Activated naive CD8-positive, alpha-beta T cell treated with anti-CD3 and anti-CD28 coated beads for 36 hours (primary cell): ENCODE data around the gene RNF220. TPM values are rescaled to one million over a fixed set of nuclear protein-coding genes. Genes with fewer than 3 reads are reported as not detected.

Experiments
- DNase-seq: peaks from one replicate; pipeline ENCODE4 v3.0.0; 2021
- H3K27ac Mint-ChIP-seq: one replicate; pipeline ENCODE4 v1.8.0; 2022; ENCODE audit warnings: mild to moderate bottlenecking, moderate library complexity, mixed read lengths
- H3K27me3 Mint-ChIP-seq: one replicate; pipeline ENCODE4 v1.8.0; 2022; ENCODE audit warnings: mild to moderate bottlenecking, mixed read lengths
- H3K36me3 Mint-ChIP-seq: one replicate; pipeline ENCODE4 v1.8.0; 2021; ENCODE audit warnings: mild to moderate bottlenecking, mixed read lengths
- H3K4me1 Mint-ChIP-seq: one replicate; pipeline ENCODE4 v1.8.0; 2021; ENCODE audit warnings: mixed read lengths
- H3K4me3 Mint-ChIP-seq: one replicate; pipeline ENCODE4 v1.8.0; 2022; ENCODE audit warnings: mild to moderate bottlenecking, moderate library complexity, mixed read lengths
- H3K9me3 Mint-ChIP-seq: one replicate; pipeline ENCODE4 v1.8.0; 2022; ENCODE audit warnings: mixed read lengths
- total RNA-seq, 2 experiments: library from RNA; stranded (reverse); gene quantifications; one replicate each; pipeline ENCODE4 v1.2.3, GENCODE V29; 2021

Gene RNF220
- total RNA-seq, 2 experiments from 2014 or later: 99.0 to 108 TPM

DNA sequence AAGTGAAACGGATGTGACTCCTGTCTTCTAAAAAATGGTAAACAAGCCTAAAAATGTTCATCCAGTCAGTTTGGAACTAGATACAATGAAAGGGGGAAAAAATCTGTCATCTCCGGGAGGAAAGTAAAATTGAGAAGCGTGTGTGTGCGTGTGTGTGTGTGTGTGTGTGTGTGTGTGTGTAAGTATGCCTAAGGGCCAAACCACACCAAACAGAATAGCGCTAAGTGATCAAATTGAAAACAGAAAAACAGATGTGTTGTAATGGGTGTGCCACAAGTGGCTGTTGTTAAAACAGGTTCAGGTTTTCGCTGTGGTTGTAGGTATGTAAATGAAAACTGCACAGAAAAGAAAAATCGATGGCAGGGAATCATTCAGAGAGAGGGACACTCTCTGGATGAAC lies 106.7 kb downstream of the RNF220 start:
- Mint-ChIP-seq H3K27me3 (peaks cover 31% of the 10 kb centered on the region), H3K36me3 (no peaks in the 10 kb centered on the region), H3K4me1 (peaks cover 7% of the 10 kb centered on the region), H3K4me3 (no peak overlapping the region), H3K9me3 (no peaks in the 10 kb centered on the region), H3K27ac (no peak overlapping the region)
- DNase-seq: no peak

DNA sequence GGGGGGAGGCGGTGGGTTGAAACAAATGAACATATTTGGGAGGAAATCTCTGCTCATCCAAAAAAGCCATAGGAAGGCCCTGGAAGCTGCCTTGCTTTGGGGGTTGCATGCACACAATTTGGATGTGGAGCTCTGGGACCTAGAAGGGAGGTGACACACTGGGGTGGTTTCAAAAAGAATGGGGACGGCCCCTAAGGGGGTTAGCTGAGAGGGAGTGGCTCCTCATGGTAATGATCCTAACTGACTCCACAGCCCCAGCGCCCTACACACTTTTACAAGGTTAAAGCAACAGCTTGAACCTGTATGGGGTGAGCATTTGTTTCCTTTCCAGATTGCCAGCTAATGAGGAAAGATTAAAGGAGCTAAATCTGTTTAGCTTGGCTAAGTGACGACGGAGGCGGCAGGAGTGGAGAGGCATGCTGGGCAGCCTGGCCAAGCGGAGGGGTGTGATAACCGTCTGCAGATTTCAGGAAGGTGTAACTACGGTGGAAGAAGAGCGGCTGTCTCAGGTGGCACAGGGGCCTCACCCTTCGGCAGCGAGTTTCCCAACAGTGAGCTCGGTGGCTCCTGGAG lies 107.3 kb downstream of the RNF220 start:
- H3K36me3 Mint-ChIP-seq: no peaks in the 10 kb centered on the region
- H3K9me3 Mint-ChIP-seq: no peaks in the 10 kb centered on the region
- H3K27ac Mint-ChIP-seq: no peak overlapping the region
- DNase-seq: peak; percentile 6
- H3K27me3 Mint-ChIP-seq: peaks cover 36% of the 10 kb centered on the region
- peaks cover 7% of the 10 kb centered on the region for H3K4me1 Mint-ChIP-seq
- H3K4me3 Mint-ChIP-seq: no peak overlapping the region

DNA sequence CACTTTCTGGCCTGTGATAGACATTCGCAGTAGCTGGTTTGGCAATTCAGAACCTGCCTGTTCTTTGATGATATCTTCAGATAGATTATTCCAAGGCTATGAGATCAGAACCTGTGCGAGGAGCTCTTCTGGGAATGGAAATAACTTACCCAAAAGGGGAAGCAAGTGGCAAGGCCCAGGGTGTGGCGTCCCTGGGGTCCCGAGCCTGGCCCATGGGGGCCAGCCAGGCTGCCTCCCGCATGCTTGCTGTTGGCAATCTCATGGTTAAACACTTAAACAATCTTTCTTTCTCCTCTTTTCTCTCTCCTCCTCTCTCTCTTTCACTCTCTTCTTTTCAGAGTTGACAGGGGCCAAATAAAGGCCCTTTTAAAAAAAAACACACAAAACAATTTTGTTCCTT lies 108.1 kb downstream of the RNF220 start:
- Mint-ChIP-seq H3K27ac (no peak overlapping the region), H3K27me3 (peaks cover 36% of the 10 kb centered on the region)

DNA sequence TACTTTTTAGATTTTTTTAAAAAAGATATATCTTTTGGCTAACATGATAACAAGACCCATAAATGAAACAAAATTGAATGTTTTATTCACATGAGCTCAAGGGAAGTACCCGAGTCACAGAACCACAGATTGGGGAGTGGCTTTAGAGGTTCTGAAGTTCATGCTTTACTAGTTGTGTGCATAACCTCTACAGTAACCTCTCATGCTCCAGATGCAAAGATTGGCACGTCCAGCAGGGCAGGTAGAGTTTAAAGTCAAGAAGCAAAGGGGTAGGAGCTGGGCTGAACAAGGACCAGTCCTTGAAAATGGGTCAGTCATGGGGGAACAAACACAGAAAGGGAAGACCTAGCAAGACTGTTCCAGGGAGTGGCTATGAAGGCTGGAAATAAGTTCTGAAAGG lies 109.6 kb downstream of the RNF220 start:
- Mint-ChIP-seq H3K27ac (no peak overlapping the region), H3K9me3 (no peaks in the 10 kb centered on the region), H3K4me3 (no peak overlapping the region), H3K36me3 (no peaks in the 10 kb centered on the region), H3K27me3 (peaks cover 27% of the 10 kb centered on the region), H3K4me1 (peaks cover 11% of the 10 kb centered on the region)
- no peak for DNase-seq

More for the DNA sequence above, 108.1 kb downstream of the RNF220 start:
- peaks cover 7% of the 10 kb centered on the region for H3K4me1 Mint-ChIP-seq
- DNase-seq: no peak
- no peaks in the 10 kb centered on the region for H3K9me3 Mint-ChIP-seq
- no peaks in the 10 kb centered on the region for H3K36me3 Mint-ChIP-seq
- H3K4me3 Mint-ChIP-seq: no peak overlapping the region

DNA sequence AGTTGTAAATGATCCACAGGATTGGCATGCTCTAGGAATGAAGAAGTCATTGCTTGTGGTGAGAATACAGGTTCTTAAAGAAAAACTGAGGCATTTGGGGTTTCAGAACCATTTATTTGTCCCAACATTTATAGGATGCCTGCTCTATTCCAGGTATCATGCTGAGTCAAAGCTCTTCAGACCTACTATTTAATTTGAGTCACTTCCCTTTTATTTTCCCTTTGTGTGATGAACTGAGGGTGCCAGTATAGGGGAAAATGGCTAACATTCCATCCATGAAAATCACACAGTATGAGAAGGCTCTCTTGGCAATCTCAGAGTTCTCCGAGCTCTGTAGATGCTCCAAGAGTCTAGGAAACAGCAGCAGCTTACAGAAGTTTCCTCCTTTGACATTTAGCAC lies 110.4 kb downstream of the RNF220 start:
- Mint-ChIP-seq H3K27ac (no peak overlapping the region), H3K9me3 (no peaks in the 10 kb centered on the region), H3K4me1 (peaks cover 11% of the 10 kb centered on the region), H3K27me3 (peaks cover 27% of the 10 kb centered on the region), H3K36me3 (no peaks in the 10 kb centered on the region), H3K4me3 (no peak overlapping the region)
- DNase-seq: no peak

DNA sequence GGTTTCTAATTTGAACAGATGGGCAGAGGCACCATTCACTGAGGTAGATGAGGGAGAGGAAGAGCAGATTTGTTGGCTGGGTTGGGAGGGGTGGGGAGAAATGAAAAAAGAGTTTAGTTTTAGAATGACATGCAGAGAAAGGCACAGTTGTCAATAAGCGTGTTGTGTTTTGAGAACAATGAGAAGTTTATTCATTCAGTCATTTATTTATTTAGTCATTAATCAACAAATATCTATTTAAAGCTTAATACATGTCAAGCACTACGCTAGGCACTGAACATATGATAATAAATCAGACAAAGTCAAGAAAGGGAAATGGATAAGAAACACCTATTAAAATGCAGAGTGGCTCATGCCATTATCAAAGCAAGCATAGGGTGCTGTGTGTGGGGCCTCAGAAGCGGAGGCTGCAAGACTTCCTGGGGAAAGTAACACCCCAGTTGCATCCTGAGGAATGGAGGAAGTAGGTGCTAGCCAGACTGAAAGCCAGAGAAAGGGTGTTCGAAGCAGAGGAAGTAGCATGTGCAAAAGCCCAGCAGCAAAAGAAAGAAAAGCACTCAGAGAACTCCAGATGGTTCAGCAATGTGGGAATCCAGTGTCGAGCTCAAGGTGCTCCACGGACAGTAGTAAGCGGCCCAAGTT lies 114.1 kb downstream of the RNF220 start:
- DNase-seq: no peak
- no peak overlapping the region for H3K4me3 Mint-ChIP-seq
- H3K27me3 Mint-ChIP-seq: peaks cover 16% of the 10 kb centered on the region
- H3K9me3 Mint-ChIP-seq: no peaks in the 10 kb centered on the region
- H3K36me3 Mint-ChIP-seq: no peaks in the 10 kb centered on the region
- peaks cover 4% of the 10 kb centered on the region for H3K4me1 Mint-ChIP-seq
- H3K27ac Mint-ChIP-seq: no peak overlapping the region

DNA sequence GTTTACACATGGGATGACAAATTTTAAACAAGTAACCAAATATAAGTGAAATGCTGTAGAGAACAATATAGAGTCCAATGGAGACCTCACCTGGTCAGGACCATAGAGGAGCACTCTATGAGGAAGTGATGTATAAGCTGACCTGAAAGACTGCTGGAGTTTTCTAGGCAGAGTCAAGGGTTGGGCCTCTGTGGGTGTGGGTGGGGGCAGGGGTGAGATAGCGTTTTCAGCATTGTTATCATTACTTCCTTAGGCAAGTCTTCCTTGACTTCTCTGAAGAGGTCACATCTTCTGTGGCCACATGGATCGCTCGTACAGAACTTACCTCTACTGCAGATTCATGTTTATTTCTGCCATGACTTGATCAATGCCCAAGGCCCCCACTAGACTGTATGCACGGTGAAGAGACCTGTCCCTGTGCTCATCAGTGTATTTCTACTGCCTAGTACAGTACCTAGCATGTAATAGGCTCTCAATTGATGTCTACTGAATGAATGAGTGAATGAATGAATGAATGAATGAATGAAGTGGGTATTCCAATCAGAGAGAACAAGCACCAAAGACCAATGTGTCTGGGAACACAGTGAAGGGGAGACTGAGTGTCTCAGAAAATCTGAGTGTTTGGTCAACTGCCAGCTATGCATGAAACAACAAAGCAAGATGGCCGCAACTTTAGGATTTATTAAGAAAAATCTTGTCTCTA lies 116.5 kb downstream of the RNF220 start:
- Mint-ChIP-seq H3K27me3 (peaks cover 7% of the 10 kb centered on the region), H3K4me1 (peaks cover 4% of the 10 kb centered on the region), H3K27ac (no peak overlapping the region), H3K4me3 (no peak overlapping the region), H3K9me3 (no peaks in the 10 kb centered on the region), H3K36me3 (no peaks in the 10 kb centered on the region)
- no peak for DNase-seq

DNA sequence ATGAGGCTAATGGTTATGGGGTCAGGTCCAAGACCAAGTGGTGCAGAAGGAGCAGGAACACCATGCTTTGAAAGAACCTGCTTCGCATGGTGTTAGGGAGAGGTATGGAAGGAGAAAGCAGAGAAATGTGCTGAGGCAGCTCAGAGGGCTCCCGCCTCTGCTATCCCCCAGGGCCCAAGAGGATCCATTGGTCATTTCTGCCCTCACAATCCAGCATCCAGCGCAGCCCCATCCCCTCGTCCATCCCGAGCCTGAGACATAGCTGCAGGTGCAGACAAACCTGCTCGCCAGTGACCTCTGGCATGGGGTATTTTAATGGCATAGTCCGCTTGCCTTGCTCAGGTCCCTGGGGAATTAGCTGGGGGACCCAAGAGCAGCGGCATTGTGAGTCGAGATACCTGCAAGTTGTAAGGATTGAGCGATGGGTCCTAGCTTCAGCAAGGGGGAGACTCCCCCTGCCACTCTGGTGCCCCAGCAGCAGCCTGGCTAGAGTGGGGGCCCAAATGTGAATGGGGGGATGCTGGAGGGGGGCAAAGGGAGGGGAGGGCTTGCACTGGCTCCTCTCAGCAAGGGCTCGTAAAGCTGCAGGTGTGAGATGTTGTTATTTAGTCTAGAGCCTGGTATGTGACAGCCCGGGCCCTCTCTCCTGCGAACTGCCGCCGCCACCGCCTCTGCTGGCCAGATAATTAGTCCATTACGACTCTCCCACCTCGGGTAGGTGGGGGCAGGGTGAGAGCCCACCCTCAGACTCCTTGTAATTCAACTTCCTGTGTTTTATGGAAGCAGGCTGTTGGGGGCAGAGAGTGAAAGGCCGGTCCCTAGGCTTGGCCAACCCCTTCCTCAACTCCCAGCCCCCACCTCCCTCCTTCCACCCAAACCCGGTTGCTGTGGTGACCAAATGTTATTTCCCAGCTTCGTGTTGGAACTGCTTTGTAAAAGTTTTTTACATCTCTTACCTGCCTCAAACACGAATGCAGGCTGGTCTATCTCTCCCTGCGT lies 118.8 kb downstream of the RNF220 start:
- no peak for DNase-seq
- H3K36me3 Mint-ChIP-seq: no peaks in the 10 kb centered on the region
- peaks cover 4% of the 10 kb centered on the region for H3K4me1 Mint-ChIP-seq
- no peak overlapping the region for H3K4me3 Mint-ChIP-seq
- H3K27me3 Mint-ChIP-seq: no peaks in the 10 kb centered on the region
- no peak overlapping the region for H3K27ac Mint-ChIP-seq
- no peaks in the 10 kb centered on the region for H3K9me3 Mint-ChIP-seq

DNA sequence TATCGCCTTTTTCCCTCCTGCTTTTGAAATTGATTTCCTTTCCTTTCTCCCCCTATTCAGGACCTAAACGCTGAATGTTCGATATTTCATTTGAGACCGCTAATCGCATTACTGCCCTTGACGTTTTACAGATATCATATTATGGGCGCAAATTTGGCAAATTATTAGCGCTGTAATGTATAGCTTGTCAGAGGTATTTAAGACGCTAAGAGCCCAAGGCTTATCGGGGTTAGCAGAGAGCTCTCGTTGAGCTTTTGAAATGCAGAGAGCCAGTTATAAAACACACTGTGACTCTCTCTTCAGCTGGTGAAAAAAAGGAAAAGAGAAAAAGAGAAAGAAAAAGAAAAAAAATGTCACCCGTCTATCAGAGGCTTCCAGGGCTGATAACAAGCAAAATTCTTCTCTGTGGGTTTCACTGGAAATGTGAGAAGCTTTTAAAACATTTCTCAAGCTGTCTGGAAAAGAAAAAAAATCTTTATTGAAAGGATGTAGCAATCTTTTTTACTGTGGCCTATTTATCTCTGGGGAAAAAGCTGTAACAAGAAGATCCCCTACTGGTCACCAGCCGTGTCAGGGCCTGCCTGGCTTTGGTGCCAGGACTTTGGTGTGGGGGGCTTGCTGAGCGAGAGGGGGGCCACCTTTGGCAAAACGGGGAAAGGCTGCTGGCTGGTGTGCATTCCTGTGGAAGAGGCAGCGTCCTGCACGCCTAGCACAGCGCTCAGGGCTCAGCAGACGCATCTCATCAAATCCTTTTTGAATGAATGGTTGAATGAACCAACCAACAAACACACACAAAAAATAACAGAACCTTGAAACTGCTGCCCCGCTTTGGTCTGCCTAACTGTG lies 119.8 kb downstream of the RNF220 start:
- Mint-ChIP-seq H3K4me3 (no peak overlapping the region), H3K4me1 (no peaks in the 10 kb centered on the region), H3K27ac (no peak overlapping the region), H3K36me3 (no peaks in the 10 kb centered on the region), H3K9me3 (no peaks in the 10 kb centered on the region), H3K27me3 (no peaks in the 10 kb centered on the region)
- no peak for DNase-seq

DNA sequence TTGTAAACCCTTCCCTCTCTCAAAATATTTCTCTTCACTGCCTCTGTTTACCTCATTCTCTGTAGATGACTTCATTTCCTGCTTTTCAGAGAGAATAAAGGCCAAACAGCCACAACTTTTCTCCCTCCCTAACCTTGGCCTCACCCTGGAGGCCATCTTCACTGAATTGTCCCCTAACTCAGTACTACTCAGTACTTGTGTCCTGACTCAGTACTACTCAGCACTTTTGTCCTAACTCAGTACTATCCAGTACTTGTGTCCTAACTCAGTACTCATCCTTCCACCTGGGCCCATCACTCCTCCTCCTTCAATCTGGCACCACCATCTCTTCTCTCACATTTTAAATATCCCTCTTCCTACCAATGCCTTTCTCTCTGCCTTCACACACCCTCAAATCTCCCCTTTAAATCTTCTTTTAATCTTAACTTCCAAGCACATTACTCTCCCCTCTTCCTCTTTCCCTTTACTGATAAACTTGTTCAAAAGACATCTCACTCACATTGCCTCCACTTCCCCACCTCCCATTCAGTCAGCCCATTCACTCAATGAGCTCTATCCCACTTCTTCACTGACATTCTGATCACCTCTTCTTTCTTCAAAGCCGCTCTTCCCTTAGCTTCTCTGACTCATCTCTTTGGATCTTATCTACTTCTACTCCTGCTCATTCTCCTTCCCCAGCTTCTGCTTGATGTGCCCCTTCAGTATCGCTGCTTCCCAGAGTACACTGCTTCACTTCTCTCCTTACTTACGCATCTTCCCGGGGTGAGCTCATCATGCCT lies 121.4 kb downstream of the RNF220 start:
- no peaks in the 10 kb centered on the region for H3K36me3 Mint-ChIP-seq

DNA sequence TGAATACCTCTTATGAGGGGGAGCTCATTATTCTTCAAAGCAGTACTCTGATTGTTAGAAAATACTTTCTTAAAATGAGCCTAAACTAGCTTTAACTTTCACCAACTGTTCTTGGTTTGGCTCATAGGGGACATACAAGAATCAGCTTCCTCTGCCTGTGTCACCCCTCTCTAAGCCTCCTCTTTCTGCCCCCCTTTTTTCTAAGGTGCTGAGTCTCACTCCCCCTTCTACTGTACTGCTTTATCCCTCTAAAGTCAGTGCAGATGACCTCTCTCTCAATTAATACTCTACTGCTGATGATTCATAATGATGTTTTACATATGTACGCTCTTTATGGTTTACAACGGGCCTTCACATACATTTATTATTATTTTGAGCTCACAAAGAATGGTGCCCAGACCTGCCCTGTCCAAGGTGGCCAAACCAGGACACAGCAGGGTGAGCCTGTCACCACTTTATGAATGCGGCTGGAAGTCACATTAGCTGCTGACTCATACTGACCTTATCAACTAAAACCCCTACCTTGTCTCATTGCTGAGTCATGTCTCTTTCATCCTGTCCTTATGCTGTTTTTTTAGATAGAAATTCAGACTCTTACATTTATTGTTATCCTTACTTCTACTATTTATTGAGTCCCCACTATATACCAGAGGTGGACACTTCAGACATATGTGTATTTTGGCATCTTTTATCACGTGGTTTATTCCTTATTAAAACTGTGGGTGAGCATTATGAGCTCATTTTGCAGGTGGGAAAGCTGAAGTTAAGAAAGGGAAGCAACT lies 126.9 kb downstream of the RNF220 start:
- Mint-ChIP-seq H3K4me1 (peaks cover 4% of the 10 kb centered on the region), H3K4me3 (no peak overlapping the region), H3K27me3 (peaks cover 4% of the 10 kb centered on the region), H3K9me3 (no peaks in the 10 kb centered on the region), H3K27ac (no peak overlapping the region), H3K36me3 (no peaks in the 10 kb centered on the region)
- no peak for DNase-seq

More for the DNA sequence above, 121.4 kb downstream of the RNF220 start:
- H3K9me3 Mint-ChIP-seq: no peaks in the 10 kb centered on the region
- H3K27me3 Mint-ChIP-seq: peaks cover 4% of the 10 kb centered on the region
- DNase-seq: no peak
- H3K4me3 Mint-ChIP-seq: no peak overlapping the region
- no peak overlapping the region for H3K27ac Mint-ChIP-seq
- no peaks in the 10 kb centered on the region for H3K4me1 Mint-ChIP-seq

DNA sequence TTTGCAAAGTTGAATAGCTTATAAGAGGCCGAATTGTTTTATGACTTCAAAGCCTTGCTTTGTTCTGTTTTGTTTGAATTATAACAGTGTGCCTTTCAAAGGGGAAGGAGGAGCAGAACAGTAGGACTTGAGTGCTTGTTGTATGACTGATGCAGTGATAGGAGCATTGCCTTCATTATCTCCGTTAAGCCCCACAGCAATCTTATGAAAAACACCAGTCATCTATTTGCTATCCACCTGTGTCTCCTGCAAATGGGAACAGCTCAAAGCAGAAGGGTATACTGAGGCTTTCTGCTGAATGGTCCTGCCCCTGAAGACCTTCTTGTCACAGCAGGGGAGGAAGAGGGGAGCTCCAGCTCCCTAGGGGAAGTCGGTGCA lies 127.5 kb downstream of the RNF220 start:
- no peaks in the 10 kb centered on the region for H3K36me3 Mint-ChIP-seq
- DNase-seq: no peak
- H3K27me3 Mint-ChIP-seq: peaks cover 4% of the 10 kb centered on the region
- peaks cover 4% of the 10 kb centered on the region for H3K4me1 Mint-ChIP-seq
- H3K4me3 Mint-ChIP-seq: no peak overlapping the region
- H3K9me3 Mint-ChIP-seq: no peaks in the 10 kb centered on the region
- H3K27ac Mint-ChIP-seq: no peak overlapping the region

DNA sequence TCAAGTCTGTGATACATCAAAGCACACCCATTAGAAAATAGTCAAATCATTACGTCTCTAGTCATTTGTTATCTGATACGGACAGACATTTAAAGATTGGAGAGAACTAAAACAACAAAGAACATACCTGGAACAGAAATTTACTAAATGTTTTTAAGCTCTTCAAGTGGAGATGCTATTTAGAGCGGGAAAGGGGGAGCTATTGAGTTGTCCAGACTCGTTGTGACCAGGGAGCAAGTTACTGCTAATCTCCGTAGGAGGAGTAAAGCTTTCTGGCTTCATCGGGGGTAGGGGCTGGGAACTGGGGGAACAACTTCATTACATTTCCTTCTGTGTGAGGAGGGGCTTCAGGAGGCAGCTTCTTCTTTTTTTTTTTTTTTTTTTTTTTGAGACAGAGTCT lies 129.7 kb downstream of the RNF220 start:
- Mint-ChIP-seq H3K27ac (no peak overlapping the region), H3K4me3 (no peak overlapping the region), H3K27me3 (peaks cover 4% of the 10 kb centered on the region), H3K9me3 (no peaks in the 10 kb centered on the region), H3K36me3 (no peaks in the 10 kb centered on the region), H3K4me1 (peaks cover 4% of the 10 kb centered on the region)
- no peak for DNase-seq
